HuH-7.5 (cell line): ENCODE results near the gene ZNF41.
A peak's percentile ranks its signal among the peaks of the same experiment; 100 is the strongest.
"Not testable (repeated sequence)": the region's sequence is repeated elsewhere in the genome, so short reads cannot be mapped to it uniquely, and the experiment has no call there.

Source experiments
- DNase-seq: peaks from one replicate; pipeline ENCODE4 v3.0.0; 2011; ENCODE audit warnings: low spot score

The ZNF41 gene

DNA sequence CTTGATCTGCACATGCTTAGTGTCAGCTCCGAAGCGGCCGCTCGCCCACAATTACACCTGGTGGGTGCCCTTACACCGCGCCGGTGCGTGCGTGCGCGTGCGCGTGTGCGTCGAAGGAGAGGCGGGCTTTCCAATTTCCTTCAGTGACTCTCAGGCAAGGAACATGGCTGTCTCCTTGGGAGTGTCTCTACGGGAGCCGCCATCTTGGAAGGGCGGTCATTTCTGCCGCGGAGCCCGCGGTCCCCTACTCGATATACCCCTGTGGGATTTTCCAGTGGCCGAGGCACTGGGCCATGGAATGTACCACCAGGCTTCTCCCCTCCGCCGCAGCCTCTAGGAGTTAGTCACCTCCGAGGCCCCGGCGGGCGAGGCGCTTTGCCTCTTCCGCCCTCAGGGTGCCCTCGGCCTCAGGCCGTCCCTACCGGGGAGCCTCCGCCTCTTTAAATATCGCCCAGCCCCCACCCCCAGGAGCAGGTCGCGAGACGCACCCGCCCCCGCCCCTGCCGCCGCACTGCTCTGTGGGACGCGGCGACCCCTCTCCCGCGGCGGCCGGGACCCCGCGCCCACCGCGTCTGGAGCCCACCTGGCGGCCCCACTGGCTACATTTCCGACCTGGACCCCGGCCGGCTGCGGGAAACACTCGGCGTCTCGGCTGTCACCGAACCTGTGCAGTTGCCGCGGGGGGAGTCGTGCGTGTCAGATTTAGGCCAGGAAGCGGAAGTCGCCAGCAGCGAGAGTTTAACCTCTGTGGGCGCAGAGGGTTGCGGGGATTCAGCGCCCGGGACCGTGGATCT, at the start of gene ZNF41:
Gene ZNF41, minus strand, starts transcription at position 711 of the 794 bp plus-strand sequence. CDS start 15,741 bp downstream, outside the sequence.
- peak; percentile 49 for DNase-seq

- no peak for DNase-seq
Observed at GRCh38 chrX:47530049-47530448, 47.0 kb upstream of the ZNF41 start.

GRCh38 chrX:47529548-47529947, 46.5 kb upstream of the ZNF41 start:
- no peak for DNase-seq

GRCh38 chrX:47523713-47524166, 40.7 kb upstream of the ZNF41 start:
- no peak for DNase-seq

DNA sequence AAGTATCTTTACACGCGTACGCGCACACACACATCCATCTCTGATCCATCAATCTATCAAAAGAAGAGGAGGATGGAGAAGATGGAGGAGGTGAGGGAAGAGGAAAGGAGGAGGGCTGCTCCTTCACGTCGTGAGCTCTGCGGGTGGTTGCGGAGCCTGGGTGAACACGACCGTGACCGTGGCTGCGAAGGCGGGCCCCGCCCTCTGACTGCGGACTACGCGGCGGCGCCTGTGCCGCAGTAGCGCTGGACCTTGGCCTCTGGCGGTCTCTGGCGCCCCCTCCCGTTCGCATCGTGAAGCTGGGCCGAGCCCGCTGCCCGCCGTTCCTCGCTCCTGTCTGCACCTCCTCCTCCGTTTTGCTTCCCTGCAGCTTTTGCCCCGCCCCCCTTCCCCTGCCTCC, 40.3 kb upstream of the ZNF41 start:
- peak; percentile 41 for DNase-seq

DNA sequence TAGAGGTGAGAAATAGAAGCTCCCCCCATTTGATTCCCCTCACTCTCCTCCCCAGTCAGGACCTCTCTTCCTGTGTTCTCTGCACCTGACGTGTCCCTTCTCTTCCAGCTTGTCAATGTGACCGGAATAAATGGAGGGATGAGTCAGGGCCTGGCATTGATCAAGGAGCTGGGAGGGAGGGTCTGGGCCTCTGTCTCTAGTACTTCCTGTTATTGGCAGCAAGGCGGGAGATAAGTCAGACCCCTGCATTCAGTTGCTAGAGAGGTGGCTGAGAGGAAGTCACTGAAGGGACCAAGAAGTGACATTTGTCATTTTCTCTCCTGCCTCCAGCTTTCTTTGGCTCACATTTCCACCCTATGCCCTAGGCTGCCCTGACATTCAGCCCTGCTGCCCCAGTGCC, 35.1 kb upstream of the ZNF41 start:
- DNase-seq, result no peak

DNA sequence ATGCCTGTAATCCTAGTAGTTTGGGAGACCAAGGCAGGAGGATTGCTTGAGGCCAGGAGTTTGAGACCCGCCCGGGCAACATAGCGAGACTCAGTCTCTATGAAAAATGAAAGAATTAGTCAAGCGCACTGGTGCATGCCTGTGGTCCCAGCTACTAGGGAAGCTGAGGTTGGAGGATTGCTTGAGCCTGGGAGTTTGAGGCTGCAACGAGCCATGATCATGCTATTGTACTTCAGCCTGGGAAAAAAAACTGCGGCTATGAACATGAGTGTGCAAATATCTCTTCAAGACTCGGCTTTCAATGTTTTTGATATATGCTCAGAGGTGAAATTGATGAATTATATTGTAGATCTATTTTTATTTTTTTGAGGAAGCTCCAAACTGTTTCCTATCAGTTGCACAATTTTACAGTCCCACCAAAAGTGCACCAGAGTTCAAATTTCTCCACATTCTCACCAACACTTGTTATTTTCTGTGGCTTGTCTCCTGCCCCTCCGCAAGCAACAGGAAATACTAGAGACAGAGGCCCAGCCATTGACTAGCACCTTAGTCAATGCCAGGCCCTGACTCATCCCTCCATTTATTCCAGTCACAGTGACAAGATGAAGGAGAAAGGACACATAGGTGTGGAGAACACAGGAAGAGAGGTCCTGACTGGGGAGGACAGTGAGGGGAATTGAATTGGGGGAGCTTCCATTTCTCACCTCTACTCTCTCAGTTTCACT, 33.1 kb upstream of the ZNF41 start:
- DNase-seq, result no peak

DNA sequence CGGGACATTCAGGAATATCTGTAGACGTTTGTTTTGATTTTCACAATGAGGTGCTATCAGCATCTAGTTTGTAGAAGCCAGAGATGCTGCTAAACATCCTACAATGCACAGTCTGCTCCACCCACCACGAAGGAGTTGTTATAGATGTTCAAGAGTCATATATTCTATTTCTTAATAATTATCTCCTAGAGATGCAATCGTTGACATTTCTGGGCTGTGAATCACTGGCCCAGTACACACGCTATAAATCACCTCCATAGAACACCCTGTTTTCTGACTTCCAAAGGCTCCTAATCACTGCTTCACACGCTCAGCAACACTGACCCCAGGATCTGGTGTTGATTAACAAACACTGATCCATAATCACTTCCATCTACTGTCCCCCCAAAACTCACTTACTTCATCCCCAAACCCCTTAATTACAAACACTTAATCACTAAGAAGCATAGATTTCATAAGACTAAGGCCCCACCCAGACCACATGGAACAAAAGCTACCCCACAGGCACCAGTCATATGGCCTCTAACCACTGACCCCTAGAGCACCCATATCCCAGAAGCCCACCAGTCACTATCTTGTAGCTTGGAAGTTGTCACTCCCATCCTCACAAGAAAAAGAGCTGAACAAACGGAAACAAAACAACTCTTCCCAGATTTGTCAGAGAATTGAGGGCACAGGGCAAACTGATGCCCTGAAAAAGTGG, 31.7 kb upstream of the ZNF41 start:
- DNase-seq, result no peak

DNA sequence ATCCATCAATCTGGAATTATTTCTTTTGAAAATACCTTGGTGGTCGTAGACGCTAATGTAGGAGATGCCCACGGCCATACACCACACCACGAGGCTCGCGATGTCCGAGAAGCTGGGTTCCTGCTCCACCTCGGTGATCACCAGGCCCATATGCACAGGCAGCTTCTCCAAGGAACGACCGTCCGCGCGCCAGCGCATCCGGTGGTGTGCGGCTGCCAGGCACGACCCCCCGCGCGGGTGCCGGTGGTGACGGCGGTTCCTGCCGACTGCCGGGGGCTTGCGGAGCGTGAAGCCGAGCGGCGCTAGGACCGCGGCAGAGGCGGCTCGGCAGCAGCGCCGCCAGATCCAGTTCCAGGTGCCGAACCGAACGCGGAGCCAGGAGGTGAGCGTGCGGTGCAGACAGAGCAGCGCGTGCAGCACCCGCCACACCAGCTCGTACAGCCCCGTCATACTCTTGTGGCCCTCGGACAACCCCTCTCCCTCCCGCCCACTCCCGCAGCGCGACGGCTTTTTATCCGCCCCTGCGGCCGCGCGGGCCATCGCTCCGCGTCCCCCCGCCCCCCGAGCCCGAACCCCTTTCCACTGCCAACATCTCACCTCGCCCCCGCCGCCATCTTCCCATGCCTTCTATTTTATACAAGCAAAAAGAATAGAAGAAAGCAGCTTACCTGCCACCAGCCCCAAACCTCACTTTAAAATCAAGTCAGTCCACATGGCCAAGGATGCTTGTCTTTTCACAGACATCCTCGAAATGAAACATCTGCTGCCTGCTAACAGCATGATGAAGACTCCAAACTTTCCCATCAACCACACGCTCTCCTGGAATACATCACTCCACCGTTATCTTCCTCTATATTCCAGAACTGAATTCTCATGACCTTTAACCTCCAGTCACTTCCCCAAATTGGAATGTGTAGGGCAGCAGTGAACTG, 30.3 kb upstream of the ZNF41 start:
- DNase-seq, result not testable (repeated sequence)

- not testable (repeated sequence) for DNase-seq
Observed at GRCh38 chrX:47512383-47512782, 29.4 kb upstream of the ZNF41 start.

DNA sequence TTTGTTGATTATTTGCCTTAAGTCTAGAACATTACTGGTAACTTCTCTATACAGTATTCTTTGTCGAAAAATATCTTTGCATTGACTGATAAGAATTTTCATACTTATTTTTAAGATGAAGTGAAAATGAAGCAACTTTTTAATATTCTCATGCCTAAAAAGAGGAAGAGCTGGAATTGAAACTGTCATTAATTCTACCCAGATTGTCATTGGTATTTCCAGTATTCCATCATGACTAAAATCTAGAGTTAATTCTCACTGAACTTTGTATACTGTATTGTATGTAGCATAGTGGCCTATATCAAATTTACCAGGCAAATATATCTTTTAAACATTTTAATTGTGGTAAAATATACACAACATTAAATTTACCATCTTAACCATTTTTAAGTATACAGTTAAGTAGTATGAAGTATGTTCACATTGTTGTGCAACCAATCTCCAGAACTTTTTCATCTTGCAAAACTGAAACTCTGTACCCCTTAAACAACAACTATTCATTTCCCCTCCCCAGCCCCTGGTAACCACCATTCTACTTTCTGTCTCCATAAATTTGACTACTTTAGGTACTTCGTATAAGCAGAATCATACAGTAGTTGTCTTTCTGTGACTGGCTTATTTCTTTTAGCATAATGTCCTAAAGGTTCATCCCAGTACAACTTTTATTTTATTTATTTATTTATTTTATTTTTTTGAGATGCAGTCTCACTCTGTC, 24.3 kb upstream of the ZNF41 start:
- no peak for DNase-seq

DNA sequence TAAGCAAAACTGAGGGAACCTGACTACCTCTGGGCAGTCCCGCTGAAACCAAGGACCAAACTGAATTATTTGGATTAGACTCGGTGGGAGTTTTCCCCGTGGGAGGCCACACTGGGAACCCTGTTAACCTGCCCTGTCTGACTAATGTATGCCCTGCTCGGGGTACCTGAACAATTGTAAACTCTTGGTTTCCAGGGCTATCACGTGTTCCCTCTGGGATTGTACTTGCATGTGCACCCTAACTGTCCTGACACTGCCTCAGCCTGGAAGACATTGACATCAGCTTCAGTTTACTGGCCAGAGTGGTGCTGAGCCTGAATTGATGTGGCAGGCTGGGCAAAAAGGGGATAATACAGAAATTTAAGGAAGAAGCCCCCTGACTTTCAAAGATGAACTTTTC, 20.1 kb upstream of the ZNF41 start:
- no peak for DNase-seq

- DNase-seq, result no peak
Observed at GRCh38 chrX:47502316-47503125, 19.5 kb upstream of the ZNF41 start.

- DNase-seq, result no peak
Observed at GRCh38 chrX:47501226-47502074, 18.4 kb upstream of the ZNF41 start.

GRCh38 chrX:47500554-47500953, 17.5 kb upstream of the ZNF41 start:
- no peak for DNase-seq

DNA sequence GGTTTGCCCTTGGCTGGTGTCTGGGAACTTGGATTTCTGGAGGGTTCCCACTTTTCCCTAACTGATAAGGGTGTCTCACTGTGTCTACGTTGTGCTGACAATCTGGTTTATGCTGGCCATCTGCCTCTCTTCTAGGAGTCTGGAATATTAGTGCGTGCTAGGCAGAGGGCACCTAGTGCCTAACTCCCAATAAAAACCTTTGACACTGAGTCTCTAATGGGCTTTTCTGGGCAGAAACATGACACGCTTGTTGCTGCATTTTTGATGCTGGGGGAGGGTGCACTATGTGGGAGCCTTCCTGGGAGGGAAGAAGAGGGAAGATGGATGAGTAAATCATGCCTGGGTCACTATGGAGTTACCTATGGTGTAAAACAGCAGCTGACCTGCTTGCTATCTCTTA, 16.3 kb upstream of the ZNF41 start:
- DNase-seq, result no peak

DNA sequence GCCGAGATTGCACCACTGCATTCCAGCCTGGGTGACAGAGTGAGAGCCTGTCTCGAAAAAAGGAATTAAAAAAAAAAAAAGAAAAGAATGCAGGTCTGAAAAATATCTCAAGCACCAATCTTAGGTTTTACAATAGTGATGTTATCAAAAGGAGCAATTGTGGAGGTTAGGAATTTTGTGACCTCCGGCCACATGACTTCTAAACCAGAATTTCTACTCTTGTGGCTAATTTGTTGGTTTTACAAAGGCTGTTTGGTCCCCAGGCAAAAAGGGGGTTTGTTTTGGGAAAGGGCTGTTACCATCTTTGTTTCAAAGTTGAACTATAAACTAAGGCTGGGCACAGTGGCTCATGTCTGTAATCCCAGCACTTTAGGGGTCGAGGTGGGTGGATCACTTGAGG, 15.4 kb upstream of the ZNF41 start:
- no peak for DNase-seq

- DNase-seq, result no peak
Observed at GRCh38 chrX:47497271-47497888, 14.4 kb upstream of the ZNF41 start.

DNA sequence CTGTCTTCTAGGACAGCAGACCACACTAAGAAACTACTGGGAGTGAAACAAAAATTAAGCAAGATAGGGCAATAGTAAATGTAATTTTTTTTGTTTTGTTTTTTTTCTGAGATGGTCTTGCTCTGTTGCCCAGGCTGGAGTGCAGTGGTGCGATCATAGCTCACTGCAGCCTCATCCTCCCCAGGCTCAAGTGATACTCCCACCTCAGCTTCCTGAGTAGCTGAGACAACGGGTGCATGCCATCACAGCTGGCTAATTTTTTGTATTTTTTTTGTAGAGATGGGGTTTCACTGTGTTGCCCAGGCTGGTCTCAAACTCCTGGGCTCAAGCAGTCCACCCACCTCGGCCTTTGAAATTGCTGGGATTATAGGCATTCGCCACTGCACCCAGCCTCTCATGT, 9.1 kb upstream of the ZNF41 start:
- DNase-seq, result not testable (repeated sequence)
